ENCODE data around the gene ZNF445. TPM values are rescaled to one million over a fixed set of nuclear protein-coding genes. Genes with fewer than 3 reads are reported as not detected.
"Not testable (repeated sequence)": the region's sequence is repeated elsewhere in the genome, so short reads cannot be mapped to it uniquely, and the experiment has no call there.

The ZNF445 gene
- total RNA-seq, 1 donor from 2014 or later = 13.4 TPM

DNA sequence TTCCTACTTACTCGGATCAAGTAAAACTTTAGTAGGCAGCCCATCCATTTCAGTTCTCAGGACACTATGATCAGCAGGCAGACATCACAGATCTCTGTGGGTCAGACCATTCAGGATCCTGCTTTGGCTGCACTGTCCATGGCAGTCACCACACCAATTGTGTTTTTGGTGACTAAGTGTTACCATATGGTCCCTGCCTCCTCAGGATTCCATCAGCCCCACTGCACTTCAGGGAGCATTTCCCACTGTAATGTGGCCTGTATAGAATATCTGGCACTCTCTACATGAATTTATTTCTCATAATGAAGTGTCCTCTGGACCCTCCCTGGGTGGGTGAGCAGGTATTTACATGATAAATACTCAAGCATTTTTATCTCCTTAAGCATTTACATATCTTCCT, 41.3 kb downstream of the ZNF445 start:
- DNase-seq (ENCODE audit: low spot score) = no peak

- no peak for DNase-seq (ENCODE audit: low spot score)
These were observed 42.5 kb downstream of the ZNF445 start for GRCh38 chr3:44434834-44435510.

DNA sequence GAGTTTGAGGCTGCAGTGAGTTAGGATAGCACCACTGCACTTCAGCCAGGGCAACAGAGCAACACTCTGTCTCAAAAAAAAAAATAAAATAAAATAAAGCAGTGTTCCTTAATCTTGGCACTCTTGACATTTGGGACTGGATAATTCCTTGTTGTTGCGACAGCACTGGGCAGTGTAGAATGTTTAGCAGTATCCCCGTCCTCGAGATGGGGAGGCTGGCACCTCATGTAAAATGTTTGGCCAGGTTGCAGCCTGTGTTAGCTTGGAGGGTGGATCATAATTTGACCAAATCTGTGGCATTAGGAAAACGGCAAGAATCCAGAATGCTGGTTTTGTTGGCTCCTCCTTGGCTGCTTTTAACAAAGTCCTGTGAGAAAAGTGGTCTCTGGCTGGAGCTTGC, 47.0 kb downstream of the ZNF445 start:
- DNase-seq (ENCODE audit: low spot score) = no peak

DNA sequence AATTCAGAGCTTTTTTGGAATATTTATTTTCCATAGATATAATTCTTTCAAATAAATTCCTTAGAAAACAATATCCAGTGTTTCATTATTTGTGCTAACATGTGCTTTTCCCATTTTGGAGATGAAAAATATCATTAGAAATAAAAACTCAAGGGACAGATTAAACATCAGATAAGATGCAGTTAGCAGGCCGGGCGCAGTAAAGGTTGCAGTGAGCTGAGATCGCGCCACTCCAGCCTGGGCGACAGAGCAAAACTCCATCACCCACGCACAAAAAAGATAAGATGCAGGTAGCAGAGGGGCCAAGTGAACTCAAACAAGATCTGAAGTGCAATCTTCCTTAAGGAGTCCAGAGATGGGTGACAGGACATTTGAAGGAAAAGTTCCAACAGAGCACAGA, 48.0 kb downstream of the ZNF445 start:
- no peak for DNase-seq (ENCODE audit: low spot score)

- DNase-seq (ENCODE audit: low spot score) = peak; percentile 81
These were observed 48.6 kb downstream of the ZNF445 start for GRCh38 chr3:44428910-44429309.

GRCh38 chr3:44427683-44428082, 49.8 kb downstream of the ZNF445 start:
- DNase-seq (ENCODE audit: low spot score) = peak; percentile 57

- peak; percentile 51 for DNase-seq (ENCODE audit: low spot score)
These were observed 52.7 kb downstream of the ZNF445 start for GRCh38 chr3:44424758-44425157.

- peak; percentile 81 for DNase-seq (ENCODE audit: low spot score)
These were observed 56.2 kb downstream of the ZNF445 start for GRCh38 chr3:44421280-44421679.

DNA sequence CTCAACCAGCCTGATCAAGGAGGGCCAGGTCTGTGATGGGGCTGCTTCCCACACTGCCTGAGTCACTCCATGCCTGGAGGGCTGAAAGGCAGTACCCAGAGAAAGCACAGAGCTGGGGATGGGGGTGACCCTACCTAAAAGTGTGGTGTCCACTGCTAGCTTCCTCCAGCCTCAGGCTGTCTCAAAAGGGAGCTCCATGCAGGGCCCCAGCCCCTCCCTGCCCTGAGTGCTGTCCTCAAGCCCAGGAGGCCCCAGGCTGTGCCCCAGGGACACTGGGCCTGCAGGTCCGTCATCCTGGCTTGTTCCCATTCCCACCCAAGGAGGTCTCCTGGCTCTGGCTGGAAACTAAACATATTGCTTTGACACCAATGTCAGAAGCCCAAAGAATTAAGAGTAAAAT, 56.8 kb downstream of the ZNF445 start:
- DNase-seq (ENCODE audit: low spot score) = no peak

DNA sequence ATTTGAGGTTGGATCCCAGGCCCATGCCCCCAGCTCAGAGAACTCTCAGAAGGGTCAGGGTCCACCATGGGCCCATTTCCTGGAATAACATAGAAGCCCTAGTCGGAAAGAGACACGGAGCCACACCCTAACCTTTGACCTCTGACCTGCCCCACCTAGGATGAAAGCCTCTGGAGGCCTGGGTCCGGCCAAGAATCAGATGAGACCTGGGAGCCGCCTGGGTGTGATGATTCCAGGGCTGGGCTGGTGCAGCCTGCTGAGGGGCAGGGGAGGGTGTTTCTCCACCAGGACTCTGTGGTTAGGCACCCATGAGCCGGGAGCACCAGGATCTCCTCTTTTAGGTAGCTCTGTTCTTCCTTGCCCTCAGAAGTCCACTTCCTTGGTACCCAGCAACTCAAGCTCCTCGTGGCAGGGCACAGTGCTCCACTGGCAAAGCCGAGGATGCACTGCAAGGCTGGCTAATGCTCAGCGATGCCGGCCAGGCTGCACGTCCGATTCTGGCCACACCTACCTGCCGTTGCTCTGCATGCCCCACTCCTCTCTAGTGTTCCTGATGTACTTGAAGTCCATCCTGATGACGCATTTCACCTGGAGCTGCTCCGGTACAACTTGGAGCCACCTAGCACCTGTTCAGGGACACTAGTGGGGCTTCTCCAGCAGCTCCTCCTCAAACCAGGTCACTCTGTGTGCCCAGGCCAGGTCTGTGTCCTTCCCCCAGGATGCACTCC, 57.4 kb downstream of the ZNF445 start:
- peak; percentile 79 for DNase-seq (ENCODE audit: low spot score)

DNA sequence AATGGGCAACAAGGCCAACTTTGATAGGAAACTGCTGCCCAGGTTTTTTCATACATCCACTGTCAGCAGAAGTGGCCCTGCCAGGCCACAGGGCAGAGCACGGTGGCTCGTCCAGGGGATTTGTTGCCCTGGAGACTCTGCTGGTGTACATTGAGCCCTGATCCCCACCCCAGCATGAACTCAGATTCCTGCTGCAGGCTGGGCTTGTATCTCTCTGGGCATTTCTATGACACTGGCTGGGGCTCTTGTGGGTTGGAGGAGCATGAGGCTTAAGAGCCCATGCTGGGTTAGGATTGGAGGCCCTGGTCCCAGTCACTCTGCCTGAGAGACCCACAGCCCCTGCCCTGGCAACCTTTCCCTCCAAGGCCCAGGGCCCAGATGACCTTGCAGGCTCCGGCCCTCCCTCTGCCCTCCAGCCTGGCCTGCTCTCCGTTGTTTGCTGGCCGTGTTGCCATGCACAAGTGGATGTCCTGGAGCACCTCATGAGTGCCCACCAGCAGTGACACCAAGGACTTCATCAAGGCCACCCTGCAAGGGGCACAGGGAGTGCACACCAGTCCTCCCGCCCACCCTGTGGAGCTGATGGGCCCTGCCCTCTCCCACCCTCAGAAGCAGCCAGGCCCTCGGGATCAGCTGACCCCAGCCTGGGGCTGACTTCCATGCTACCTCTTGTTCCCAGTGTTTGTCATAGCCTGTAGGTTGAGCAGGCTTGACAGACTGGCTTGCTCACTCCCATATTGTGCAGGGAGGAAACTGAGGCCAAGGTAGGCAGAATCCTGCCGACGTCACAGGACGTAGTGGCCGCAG, 58.2 kb downstream of the ZNF445 start:
- peak; percentile 68 for DNase-seq (ENCODE audit: low spot score)

GRCh38 chr3:44418549-44418948, 58.9 kb downstream of the ZNF445 start:
- peak; percentile 53 for DNase-seq (ENCODE audit: low spot score)

- not testable (repeated sequence) for DNase-seq (ENCODE audit: low spot score)
These were observed 59.4 kb downstream of the ZNF445 start for GRCh38 chr3:44418118-44418517.

GRCh38 chr3:44416031-44417030, 61.1 kb downstream of the ZNF445 start:
- no peak for DNase-seq (ENCODE audit: low spot score)

DNA sequence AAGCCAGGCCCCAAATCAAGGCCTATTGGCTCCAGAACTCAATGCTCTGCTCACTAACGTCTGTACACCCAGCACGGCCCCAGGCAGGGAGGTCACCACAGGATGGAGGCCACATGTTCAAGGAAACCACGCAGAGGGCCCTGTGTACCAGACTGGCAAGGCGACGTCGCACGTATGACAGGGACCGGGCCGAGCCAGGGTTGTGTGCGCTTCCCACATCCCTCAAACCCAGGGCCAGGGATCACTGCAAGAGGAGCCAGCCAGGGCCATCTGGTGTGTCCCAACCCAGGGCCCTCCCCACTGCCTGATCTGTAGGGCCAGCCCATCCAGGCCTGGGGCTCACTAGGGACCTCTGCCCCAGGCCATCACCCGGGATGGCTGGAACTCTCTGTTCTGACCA, 62.0 kb downstream of the ZNF445 start:
- no peak for DNase-seq (ENCODE audit: low spot score)

GRCh38 chr3:44414517-44415090, 62.9 kb downstream of the ZNF445 start:
- DNase-seq (ENCODE audit: low spot score) = no peak

DNA sequence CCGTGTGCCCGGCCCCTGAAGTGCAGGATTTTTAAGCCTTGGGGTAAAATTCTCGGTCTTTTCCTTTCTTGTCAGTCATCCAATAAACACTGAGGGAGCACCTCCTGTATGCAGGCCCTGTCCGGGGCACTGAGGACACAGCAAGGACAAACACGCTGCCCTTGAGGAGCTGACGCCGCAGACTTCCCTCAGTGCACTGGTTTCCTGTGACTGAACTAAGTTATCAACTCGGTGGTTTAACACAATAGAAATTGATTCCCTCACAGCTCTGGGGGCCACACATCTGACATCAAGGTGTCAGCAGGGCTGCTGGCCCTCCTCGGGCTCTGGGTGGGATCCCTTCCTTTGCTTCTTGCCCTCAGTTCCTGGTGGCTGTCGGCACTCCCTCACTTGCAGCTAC, 65.1 kb downstream of the ZNF445 start:
- DNase-seq (ENCODE audit: low spot score) = no peak

GRCh38 chr3:44411031-44411645, 66.3 kb downstream of the ZNF445 start:
- DNase-seq (ENCODE audit: low spot score) = peak; percentile 82

- peak; percentile 72 for DNase-seq (ENCODE audit: low spot score)
These were observed 67.6 kb downstream of the ZNF445 start for GRCh38 chr3:44409640-44410410.
